ENCODE results near the gene TTR.

DNA sequence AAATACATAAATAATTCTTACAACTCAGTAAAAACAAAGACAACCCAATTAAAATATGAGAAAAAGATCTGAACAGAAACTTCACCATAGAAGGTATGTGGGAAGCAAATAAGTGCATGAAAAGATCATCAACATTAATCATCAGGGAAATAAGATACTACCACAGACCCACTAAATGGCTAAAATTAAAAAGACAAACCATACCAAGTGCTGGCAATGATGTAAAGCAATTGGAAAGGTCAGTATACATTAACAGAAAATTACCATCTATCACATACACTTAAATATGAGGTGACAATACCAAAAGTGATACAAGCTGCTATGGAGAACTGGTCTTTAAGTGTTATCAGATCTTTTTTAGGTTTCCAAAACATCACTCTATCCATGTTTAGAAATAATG, 44.7 kb downstream of the TTR start:
- TF ChIP-seq EZH2 (IDR thresholded peaks at IDR 0.05; ENCODE audit: low read depth, unreplicated experiment) (no peak), POLR2AphosphoS5 (IDR thresholded peaks at IDR 0.05; ENCODE audit: low read depth) (no peak), CREB1 (CRISPR knock-in tag; IDR thresholded peaks at IDR 0.05; ENCODE audit: low read depth) (no peak), EZH2phosphoT487 (IDR thresholded peaks at IDR 0.05; ENCODE audit: unreplicated experiment) (no peak), NANOG (IDR thresholded peaks at IDR 0.05; ENCODE audit: borderline replicate concordance) (no peak), JUNB (IDR thresholded peaks at IDR 0.05; ENCODE audit: unreplicated experiment) (no peak), ZNF114 (CRISPR knock-in tag; IDR thresholded peaks at IDR 0.05) (no peak), ZNF331 (CRISPR knock-in tag; IDR thresholded peaks at IDR 0.05; ENCODE audit: low read depth) (no peak)
- TF ChIP-seq, protein P1, sequence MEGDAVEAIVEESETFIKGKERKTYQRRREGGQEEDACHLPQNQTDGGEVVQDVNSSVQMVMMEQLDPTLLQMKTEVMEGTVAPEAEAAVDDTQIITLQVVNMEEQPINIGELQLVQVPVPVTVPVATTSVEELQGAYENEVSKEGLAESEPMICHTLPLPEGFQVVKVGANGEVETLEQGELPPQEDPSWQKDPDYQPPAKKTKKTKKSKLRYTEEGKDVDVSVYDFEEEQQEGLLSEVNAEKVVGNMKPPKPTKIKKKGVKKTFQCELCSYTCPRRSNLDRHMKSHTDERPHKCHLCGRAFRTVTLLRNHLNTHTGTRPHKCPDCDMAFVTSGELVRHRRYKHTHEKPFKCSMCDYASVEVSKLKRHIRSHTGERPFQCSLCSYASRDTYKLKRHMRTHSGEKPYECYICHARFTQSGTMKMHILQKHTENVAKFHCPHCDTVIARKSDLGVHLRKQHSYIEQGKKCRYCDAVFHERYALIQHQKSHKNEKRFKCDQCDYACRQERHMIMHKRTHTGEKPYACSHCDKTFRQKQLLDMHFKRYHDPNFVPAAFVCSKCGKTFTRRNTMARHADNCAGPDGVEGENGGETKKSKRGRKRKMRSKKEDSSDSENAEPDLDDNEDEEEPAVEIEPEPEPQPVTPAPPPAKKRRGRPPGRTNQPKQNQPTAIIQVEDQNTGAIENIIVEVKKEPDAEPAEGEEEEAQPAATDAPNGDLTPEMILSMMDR (conservative IDR thresholded peaks at IDR 0.05; ENCODE audit: low read depth in 2 of 2), result no peak
- TF ChIP-seq, protein P2, sequence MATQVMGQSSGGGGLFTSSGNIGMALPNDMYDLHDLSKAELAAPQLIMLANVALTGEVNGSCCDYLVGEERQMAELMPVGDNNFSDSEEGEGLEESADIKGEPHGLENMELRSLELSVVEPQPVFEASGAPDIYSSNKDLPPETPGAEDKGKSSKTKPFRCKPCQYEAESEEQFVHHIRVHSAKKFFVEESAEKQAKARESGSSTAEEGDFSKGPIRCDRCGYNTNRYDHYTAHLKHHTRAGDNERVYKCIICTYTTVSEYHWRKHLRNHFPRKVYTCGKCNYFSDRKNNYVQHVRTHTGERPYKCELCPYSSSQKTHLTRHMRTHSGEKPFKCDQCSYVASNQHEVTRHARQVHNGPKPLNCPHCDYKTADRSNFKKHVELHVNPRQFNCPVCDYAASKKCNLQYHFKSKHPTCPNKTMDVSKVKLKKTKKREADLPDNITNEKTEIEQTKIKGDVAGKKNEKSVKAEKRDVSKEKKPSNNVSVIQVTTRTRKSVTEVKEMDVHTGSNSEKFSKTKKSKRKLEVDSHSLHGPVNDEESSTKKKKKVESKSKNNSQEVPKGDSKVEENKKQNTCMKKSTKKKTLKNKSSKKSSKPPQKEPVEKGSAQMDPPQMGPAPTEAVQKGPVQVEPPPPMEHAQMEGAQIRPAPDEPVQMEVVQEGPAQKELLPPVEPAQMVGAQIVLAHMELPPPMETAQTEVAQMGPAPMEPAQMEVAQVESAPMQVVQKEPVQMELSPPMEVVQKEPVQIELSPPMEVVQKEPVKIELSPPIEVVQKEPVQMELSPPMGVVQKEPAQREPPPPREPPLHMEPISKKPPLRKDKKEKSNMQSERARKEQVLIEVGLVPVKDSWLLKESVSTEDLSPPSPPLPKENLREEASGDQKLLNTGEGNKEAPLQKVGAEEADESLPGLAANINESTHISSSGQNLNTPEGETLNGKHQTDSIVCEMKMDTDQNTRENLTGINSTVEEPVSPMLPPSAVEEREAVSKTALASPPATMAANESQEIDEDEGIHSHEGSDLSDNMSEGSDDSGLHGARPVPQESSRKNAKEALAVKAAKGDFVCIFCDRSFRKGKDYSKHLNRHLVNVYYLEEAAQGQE (IDR thresholded peaks at IDR 0.05; ENCODE audit: unreplicated experiment), result no peak
- TF ChIP-seq, protein P3, sequence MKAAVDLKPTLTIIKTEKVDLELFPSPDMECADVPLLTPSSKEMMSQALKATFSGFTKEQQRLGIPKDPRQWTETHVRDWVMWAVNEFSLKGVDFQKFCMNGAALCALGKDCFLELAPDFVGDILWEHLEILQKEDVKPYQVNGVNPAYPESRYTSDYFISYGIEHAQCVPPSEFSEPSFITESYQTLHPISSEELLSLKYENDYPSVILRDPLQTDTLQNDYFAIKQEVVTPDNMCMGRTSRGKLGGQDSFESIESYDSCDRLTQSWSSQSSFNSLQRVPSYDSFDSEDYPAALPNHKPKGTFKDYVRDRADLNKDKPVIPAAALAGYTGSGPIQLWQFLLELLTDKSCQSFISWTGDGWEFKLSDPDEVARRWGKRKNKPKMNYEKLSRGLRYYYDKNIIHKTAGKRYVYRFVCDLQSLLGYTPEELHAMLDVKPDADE (IDR thresholded peaks at IDR 0.05), result no peak
